SK-MEL-5 (cell line): Measurements from ENCODE around the gene GLI3. TPM values are rescaled to one million over a fixed set of nuclear protein-coding genes. Genes with fewer than 3 reads are reported as not detected.

Experiments used
- DNase-seq: peaks from one replicate; pipeline ENCODE4 v3.0.0-alpha.2; 2016; ENCODE audit warnings: low read depth, low spot score
- in situ Hi-C: cut with HindIII; loops from 2 replicates; pipeline ENCODE4 v1.10.0; 2016; ENCODE audit warnings: low sequenced_read_pairs, high pct_unique_total_duplicates, low pct_unique_long_range_greater_than_20kb
- total RNA-seq: library from RNA; depleted of rRNA; stranded (reverse); fragments of >200 nt; shearing (Covaris generic); gene quantifications from 2 replicates; pipeline ENCODE4 v1.2.3, GENCODE V29; 2014

The GLI3 gene
- total RNA-seq, 1 experiment from 2014 or later = 2.7 TPM

DNA sequence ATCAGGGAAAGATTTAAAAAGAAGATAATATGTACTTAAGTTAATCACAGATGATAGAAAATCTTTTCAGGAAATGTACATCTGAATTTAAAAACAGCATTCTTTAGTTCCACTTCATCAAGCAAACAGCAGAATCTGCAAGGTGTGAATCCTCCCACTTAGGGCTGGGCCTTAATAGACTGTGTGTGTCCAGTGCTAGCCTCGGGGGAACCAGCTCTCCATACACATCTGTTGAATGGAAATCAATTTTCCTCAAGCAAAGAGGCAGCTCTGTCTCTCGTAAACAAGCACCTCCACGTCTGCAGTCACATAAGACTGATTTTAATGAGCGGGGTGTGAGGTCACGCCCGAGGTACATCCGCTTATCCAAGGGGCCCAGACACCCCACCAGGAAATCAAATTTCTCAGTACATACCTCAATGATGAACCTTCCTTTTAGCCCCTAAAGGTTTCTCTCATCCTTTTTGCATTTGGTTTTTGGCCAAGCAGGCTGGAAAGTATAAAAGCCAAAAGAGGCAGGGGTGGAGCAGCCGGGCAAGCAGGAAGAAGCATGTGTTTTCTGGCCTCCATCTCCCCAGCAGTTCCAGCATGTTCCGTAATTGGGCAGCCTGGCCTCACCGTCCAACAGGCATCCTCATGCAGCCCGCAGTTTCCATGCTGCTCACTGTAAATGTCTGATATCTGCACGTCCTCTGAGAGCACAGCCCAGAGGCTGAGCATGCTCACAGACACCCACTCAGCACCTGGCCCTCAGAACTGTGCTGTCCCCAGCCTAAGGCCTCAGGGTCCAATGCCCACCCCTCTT lies 131.3 kb downstream of the GLI3 start:
- no peak for DNase-seq

DNA sequence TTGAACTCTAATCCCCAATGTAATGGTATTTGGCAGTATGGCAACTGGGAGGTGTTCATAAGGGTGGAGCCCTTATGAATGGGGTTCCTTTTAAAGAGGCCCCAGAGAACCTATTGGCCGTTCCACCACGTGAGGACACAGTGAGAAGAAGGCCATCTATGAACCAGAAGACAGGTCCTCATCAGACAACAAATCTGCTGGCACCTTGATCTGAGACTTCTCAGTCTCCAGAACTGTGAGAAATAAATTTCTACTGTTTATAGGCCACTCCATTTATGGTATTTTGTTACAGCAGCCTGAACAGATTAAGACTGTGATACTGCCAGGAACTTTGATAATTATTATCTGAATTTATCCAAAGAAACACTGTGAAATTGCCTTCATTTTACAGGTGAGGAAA lies 132.3 kb downstream of the GLI3 start:
- DNase-seq = no peak
- in situ Hi-C loops = no loop called here

More for the DNA sequence above, 131.3 kb downstream of the GLI3 start:
- in situ Hi-C loops = no loop called here

DNA sequence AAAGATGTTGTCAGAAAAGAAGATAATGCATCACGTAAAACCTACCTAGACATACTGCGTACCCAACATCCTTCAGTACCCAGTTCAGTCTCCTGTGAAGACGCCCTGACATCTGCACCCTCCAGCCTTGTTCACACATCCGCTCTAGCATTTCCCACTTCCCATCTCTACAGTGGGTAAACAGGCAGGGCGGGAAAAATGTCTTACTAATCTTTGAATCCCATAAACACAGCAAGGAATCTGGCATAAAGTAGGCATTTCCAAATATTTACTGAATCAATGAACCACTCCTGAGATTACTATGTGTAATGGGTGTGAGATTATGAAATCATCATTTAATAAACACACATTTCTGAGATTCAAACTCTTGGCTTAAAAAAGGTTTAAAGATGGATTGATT lies 132.8 kb downstream of the GLI3 start:
- in situ Hi-C loops = no loop called here
- no peak for DNase-seq

DNA sequence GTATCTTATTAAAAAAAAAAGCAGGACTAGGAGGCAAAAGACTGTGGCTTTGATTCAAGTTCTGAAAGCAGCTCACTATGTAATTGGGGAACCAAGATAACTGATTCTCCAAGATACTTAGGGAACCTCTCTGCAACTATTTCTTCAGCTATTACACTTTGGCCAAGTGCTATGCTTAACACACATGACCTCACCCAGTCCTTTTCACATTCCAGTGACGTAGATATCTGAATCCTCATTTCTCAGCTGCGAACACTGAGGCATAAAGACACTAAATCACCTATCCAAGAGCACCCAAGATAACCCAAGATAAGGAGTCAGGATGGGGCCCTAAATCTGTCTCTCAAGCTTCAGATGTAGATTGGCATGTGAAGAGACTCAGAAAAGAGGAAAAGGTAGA lies 133.6 kb downstream of the GLI3 start:
- DNase-seq = no peak
- in situ Hi-C loops = no loop called here

DNA sequence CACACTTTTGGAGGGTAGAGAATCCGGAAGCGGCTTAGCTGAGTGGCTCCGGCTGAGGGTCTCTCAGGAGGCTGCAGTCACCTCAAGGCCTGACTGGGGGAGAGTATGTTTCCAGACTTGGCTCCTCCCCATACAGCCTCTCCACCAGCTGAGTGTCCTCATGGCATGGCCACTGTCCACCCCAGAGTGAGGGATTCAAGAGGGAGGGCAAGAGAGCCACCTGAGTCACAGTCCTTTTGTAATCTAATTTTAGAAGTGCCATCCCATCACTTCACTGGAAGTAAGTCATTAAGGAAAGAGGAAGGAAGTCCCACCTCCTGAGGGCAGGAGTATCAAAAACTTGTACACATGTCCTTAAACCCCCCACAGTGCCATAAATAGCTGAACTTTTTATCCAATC lies 134.0 kb downstream of the GLI3 start:
- in situ Hi-C loops = no loop called here
- DNase-seq = no peak

DNA sequence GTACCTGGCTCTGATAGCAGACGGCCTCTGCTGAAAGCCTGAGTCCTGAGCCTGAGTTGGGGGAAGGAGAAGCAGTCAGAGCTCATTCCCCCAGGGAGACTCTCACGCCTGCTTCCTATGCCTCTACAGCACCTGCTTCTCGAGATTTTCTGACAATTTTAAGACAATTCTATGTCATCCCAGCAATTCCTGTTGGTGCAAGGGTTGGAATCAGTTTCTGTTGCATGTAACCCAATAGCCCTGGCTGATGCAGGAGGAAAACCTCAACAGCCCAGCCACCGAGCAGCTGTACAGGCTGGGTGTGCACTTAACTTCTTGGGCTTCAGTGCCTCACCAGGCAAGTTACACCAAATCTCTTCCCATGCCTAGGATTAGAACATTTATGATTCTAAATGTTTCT lies 134.7 kb downstream of the GLI3 start:
- in situ Hi-C loops = no loop called here
- no peak for DNase-seq

DNA sequence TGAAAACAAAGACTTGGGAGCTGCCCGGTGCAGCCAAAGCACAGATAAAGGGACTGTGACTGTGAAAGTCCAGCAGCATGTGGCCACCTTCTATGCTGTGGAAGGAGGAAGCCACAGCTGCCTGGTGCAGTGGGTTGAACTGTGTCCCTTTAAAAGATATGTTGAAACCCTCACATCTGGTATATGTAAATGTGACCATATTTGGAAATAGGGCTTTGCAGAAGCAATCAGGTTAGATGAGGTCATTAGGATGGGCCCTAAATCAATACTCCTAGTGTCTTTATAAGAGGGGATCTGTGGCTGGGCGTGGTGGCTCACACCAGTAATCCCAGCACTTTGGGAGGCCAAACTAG lies 136.9 kb downstream of the GLI3 start:
- no peak for DNase-seq
- in situ Hi-C loops = no loop called here

DNA sequence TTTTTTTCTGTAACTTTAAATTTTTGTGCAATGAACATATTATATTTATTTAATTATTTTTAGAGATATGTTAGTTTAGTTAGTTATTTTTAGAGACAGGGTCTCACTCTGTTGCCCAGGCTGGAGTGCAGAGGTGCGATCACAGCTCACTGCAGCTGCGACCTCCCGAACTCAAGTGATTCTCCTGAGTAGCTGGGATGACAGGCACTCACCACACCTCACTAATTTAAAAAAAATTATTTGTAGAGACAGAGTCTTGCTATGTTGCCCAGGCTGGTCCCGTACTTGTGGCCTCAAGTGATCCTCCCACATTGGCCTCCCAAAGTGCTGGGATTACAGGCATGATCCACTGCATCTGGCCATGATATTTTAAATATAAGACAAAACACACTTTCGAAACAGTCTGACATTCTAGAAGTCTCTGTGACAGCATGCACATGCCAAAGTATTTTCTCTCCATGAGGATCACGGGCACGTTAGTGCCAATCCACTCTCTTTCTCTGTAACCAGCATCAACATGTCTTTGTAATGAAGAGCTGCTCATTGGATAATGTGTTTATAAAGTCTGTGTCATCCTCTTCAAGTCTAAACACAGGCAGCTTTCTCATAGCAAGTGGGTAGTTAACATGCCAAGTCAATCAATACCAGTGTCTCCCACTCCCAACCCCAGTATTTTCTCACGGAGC lies 137.4 kb downstream of the GLI3 start:
- DNase-seq = no peak
- in situ Hi-C loops = no loop called here

DNA sequence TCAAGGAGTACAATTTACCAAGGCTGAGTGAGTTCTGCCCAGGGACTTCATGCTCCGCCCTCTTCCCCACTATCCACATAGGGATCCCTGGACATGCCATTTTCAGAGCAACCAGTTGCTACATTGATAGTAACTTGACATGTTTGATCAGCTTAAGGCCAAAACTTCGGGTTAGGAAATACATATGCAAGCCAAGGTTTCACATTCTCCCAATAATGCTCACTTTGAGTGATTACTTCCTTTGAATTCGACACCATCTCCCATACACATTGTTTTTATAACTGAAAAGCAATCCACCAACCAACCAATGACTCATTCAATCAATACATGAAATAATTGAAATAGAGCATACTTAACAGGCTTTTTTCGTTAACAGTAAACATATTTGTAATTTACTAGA lies 137.9 kb downstream of the GLI3 start:
- DNase-seq = no peak
- in situ Hi-C loops = no loop called here

DNA sequence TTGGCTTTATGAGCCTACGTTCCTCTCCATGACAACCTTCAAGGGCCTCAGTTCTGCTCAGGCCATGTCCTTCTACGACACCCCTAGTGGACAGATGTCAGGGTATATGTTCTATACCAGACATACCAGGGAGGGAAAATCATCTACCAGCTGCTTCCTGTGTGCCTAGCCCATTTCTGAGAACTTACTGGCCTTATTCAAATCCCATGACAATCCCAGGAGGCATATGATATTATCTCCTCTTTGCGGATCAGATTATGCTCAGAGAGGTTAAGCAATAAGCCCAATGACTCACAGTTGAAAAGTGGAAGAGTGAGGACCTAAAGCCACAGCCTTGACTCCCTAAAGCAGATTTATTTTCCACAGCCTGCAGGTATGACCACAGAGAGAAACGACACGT lies 139.3 kb downstream of the GLI3 start:
- peak; percentile 81 for DNase-seq
- in situ Hi-C loops = no loop called here

DNA sequence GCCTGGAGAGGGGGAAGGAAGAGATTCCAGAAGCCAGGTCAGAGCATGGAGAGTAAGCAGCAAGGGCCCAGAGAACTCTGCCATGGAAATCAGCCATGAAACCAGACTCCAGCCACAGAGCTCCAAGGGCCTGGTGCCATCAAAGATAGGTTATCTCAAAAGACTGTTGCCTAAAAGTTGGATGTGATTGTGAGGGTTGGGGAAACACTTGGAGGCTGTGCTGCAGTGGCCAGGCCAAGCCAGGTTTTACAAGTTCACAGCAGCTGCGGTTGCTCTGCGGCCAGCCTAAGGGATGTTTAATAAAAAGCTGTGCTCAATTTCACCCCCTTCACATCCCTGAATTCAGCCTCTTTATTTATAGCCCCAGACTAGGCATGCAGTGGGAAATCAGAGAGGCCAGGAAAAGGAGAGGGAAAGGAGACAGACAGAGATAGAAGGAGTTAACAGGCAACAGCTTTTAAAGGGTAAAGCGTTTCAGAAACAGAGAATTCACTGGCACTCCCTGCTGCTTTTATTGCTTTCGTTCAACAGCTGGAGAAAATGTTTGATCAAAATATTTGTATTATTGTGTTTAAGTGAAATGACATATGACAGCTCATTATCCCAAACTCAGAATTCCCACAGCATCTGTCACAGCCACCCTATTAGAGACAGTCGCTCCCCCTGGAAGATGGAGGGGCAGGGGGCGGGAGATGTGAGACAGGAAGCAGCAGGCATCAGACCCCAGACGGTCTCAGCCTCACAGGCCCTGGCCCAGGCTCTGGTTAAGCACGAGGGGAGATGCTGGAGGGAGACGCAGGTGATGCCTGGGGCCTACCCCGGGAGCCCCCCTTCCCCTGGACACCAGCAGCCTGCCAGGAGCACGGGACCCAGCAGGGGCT lies 140.1 kb downstream of the GLI3 start:
- DNase-seq = no peak
- in situ Hi-C loops = no loop called here

DNA sequence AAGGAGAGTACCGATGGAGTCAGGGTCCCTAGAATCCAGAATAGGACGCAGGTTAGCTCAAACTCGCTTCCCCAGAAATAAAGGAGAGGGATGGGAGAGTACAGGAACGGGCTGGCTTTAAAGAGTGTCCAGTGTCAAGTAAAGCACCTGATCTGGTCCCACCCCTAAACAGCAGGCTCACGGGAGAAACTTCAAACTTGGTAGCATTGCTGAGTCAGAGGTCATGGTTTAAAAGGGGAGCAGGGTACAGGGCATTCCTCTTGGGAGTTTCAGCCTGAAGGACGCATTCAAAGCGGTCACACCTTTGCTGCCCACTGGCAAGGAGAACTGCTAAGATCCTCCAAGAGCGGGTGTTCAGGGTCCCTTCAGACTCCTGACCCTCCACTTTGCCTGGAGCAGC lies 140.7 kb downstream of the GLI3 start:
- DNase-seq = no peak
- in situ Hi-C loops = no loop called here

DNA sequence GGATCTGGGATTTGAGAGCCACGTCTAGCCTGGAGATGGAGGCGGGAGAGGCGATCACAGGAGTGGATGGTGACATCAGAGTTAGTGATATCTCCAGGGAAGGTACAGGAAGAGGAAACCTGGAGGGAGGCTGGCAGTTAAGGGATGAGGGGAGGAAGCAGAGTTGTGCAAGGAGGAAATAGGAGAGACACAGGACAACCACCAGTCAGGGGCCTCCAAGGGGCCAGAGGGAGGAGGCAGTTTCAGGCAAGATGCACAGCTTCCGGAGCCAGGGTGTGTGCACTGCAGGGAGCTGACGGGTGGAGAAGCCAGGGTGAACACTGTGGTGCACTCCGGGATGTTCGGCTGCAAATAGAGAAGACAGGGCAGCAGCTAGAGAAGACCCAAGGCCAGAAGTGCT lies 141.2 kb downstream of the GLI3 start:
- in situ Hi-C loops = no loop called here

DNA sequence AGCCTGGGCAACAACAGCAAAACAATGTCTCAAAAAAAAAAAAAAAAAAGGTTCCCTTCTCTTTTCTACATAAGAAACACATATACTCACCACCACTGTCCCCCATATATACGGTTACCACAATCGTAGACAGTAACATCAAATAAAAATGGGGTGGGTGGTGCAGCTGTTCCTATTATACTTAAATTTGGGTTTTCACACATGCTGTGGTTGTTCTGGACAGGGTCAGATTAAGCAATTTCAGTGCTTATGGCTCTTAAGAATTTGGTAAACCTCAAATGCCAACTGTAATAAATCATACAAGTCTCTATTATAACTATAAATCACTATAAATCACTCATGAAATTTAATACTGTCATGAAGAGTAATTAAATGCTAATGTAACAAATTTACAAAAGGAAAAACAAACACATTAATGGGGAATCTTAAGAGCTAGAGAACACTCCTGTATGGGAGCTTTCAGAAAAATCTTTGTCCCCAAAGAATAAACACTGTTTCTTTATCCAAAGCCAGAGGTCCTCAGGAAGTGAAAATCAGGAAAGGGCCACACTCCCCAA lies 143.6 kb downstream of the GLI3 start:
- in situ Hi-C loops = no loop called here
- no peak for DNase-seq

More for the DNA sequence above, 141.2 kb downstream of the GLI3 start:
- DNase-seq = no peak

DNA sequence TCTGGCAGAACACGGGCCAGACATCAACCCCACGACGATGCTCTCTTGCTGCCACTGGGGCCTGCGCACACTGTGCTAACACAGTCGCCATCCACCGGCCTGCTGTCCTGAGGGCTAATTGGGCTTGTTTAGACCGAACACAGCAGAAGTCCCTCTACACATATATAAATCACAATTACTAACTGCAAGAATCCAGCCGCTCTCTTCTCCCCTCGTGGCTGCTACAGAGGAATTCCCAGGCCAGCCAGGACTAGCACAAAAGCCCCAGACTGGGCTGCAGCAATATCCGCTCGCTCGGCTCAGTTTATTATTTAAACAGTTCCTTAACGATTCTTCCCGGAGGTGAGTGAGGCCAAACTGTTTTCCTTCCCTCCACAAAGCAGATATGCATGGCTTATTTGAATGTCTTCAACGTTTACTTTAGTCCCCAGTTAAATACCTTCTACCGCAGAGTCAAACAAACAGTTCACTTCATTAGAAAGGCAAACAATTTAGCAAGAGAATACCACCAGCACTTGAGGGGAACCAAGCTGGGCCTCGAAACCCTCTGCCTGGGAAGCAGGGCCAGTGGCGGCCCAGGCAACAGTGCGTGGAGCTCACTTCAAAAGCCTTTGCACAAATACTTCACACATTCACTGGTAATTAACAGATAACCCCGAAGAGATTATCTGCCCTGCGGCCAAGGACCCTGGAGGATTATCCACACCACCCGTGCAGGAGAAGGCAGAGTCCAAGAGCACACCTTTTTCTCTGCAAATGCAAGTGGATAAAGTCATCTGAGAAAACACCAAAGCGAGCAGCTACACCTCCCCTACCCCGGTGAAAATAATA lies 145.3 kb downstream of the GLI3 start:
- in situ Hi-C loops = no loop called here
- no peak for DNase-seq

DNA sequence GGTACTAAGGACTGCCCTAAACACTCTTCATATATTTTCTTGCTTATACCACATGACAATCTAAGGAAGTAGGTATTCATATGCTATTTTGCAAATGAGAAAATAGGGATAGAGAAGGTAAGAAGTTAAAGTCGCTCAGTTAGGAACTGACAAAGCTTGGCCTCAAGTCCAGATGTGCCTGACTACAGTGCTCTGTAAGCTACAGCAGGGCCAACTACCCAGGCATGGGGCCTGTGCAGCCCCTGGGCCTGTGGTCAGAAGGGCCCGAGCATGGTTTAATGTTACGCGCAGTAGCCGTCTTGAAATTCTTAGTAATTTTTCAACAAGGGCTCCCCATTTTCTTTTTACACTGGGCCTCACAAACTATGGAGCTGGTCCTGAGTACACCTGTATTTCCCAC lies 146.2 kb downstream of the GLI3 start:
- in situ Hi-C loops = no loop called here

DNA sequence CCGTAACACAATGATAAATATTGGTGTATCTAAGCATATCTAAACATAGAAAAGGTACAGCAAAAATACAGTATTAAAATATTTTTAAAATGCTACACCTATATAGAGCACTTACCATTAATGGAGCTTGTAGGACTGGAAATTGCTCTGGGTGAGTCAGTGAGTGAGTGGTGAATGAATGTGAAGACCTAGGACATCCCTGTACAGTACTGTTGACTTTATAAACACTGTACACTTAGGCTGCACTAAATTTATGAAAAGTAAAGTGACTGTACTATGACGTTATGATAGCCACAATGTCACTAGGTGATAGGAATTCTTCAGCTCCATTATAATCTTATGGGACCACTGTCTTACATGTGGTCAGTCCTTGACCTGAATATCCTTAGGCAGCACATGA lies 147.0 kb downstream of the GLI3 start:
- in situ Hi-C loops = no loop called here

More for the DNA sequence above, 146.2 kb downstream of the GLI3 start:
- DNase-seq = no peak

More for the DNA sequence above, 147.0 kb downstream of the GLI3 start:
- DNase-seq = no peak
